GM12872 (cell line): ENCODE measurements around the gene FAM210A.

Source experiments
- TF ChIP-seq, protein P1 (sequence below): IDR thresholded peaks from 3 replicates; pipeline ENCODE4 v1.5.1; 2011; ENCODE audit warnings: low read depth, mild to moderate bottlenecking, low read length, moderate library complexity; ENCODE audit not compliant: insufficient read depth

Gene FAM210A

DNA sequence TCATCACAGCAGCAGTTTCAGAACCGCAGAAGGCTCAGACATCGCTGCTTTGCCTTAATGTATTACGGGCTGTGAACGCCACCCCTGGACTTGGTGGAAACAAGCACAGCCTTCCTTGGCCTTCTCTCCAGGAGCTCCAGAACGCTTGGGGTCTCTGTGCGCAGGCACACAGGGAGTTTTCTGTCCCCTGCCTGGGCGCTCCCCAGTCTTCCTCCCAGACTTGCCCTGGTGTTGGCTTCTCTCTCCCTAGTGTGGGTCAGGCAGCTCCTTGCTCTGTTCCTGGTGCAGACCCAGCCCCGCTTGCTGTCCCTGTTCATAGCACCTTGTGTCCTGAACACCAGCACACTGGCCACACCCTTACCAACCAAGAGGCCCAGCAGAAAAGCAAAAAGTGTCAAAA is 103.6 kb downstream of the FAM210A start:
- TF ChIP-seq, protein P1, sequence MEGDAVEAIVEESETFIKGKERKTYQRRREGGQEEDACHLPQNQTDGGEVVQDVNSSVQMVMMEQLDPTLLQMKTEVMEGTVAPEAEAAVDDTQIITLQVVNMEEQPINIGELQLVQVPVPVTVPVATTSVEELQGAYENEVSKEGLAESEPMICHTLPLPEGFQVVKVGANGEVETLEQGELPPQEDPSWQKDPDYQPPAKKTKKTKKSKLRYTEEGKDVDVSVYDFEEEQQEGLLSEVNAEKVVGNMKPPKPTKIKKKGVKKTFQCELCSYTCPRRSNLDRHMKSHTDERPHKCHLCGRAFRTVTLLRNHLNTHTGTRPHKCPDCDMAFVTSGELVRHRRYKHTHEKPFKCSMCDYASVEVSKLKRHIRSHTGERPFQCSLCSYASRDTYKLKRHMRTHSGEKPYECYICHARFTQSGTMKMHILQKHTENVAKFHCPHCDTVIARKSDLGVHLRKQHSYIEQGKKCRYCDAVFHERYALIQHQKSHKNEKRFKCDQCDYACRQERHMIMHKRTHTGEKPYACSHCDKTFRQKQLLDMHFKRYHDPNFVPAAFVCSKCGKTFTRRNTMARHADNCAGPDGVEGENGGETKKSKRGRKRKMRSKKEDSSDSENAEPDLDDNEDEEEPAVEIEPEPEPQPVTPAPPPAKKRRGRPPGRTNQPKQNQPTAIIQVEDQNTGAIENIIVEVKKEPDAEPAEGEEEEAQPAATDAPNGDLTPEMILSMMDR = no peak

GRCh38 chr18:13621886-13622619 is 104.3 kb downstream of the FAM210A start:
- TF ChIP-seq, protein P1 = no peak

- TF ChIP-seq, protein P1 = no peak
Observed at GRCh38 chr18:13621446-13621849, 104.9 kb downstream of the FAM210A start.

GRCh38 chr18:13620818-13621445 is 105.4 kb downstream of the FAM210A start:
- TF ChIP-seq, protein P1 = no peak

DNA sequence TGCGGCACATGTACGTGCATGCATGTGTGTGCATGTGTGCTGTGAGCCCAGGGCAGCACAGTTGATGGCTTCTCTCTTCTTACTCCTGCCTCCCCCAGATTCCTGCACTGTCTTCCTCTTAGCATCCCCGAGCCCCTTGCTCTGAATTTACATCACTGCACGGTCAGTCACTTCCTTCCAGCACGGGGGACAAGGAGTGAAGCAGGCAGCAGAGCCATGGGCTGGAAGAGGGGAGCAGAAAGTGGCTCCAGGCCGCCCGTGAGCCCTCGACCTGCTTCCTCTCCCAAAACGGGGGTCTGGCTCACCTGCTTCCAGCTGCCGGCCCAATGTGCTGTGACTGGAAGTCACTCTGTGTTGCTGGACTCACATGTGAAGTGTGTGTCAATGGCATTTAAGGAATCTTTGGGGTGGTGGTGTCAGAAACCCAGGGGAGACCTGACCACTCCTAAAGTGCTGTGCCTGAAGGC is 106.1 kb downstream of the FAM210A start:
- TF ChIP-seq, protein P1 = no peak

- TF ChIP-seq, protein P1 = no peak
Observed at GRCh38 chr18:13619505-13620205, 106.7 kb downstream of the FAM210A start.

DNA sequence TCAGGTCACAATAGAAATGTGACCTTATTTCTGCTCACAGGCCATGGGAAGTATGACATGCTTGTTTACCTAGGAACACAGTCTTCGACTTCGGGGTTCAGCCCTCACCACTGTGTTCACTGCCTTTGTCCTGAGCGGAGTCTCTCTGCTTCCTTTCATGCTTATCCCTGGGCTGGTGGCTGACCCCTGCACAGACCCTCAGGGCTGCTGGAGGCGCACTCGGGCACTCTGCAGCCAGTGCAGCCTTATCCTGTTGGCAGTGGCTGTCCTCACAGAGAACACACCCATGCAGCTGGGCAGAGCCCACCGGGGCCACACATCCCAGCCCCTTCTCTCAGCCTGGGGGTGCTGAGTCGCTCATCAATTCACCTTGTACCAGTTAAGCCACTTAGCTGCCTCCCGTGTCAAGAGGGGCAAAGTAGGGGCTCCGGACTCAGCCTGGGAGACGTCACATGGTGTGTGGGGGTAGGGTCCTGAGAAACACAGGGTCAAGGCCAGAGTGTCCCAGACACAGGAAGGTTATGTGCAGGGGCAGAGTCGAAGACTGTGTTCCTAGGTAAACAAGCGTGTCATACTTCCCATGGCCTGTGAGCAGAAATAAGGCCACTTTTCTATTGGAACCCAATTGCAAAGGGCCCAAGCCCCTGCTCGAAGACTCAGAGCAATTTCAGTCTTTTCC is 107.5 kb downstream of the FAM210A start:
- TF ChIP-seq, protein P1 = no peak
